B cell (primary cell): ENCODE measurements around the gene DPP9.

Source experiments
- CTCF ChIP-seq: fragments of 200-600 bp; IDR thresholded peaks from one replicate; pipeline ENCODE4 v1.8.0; 2022; ENCODE audit warnings: antibody characterized with exemption, mild to moderate bottlenecking
- EZH2 ChIP-seq: IDR thresholded peaks from 2 replicates; pipeline ENCODE4 v1.6.1; 2012; ENCODE audit warnings: borderline replicate concordance, low read depth, mild to moderate bottlenecking, moderate library complexity, low read length; ENCODE audit not compliant: insufficient read depth, poor library complexity, severe bottlenecking

GRCh38 chr19:4669723-4670480 is 53.7 kb downstream of the DPP9 start, which contains the start of gene MYDGF:
- TF ChIP-seq CTCF = no peak
- TF ChIP-seq EZH2 = no peak
